HepG2 (cell line): Measurements from ENCODE around the gene PSMD9. TPM values are rescaled to one million over a fixed set of nuclear protein-coding genes. Genes with fewer than 3 reads are reported as not detected.

Source experiments
- CBX2 ChIP-seq, 2 experiments: fragments of 200-600 bp in 1 of 2; sonication (generic); formaldehyde crosslinking in 1 of 2; IDR thresholded peaks; 2 replicates each; pipeline versions ENCODE4 v1.7.0 to v1.8.1; 2018 to 2022; ENCODE audit warnings: low read depth in 2 of 2, low read length in 1 of 2, mild to moderate bottlenecking in 1 of 2, missing genetic modification reagents in 1 of 2
- GMEB1 ChIP-seq: sonication (generic); formaldehyde crosslinking; IDR thresholded peaks from 2 replicates; pipeline ENCODE4 v1.5.1; 2020; ENCODE audit warnings: missing genetic modification reagents, mild to moderate bottlenecking, borderline replicate concordance
- HCFC1 ChIP-seq: fragments of 150-350 bp; IDR thresholded peaks from 2 replicates; pipeline ENCODE4 v1.6.1; 2014; ENCODE audit warnings: low read depth, low read length
- HNRNPUL1 ChIP-seq: fragments of 200-400 bp; formaldehyde crosslinking; IDR thresholded peaks from 2 replicates; pipeline ENCODE4 v1.6.1; 2017; ENCODE audit warnings: low read depth, mild to moderate bottlenecking, low read length, moderate library complexity
- HOXD1 ChIP-seq: sonication (generic); formaldehyde crosslinking; IDR thresholded peaks from 2 replicates; pipeline ENCODE4 v1.5.0; 2020; ENCODE audit warnings: missing genetic modification reagents
- MED1 ChIP-seq: sonication (generic); formaldehyde crosslinking; IDR thresholded peaks from 2 replicates; pipeline ENCODE4 v1.4.0; 2020; ENCODE audit warnings: missing genetic modification reagents
- NCOA5 ChIP-seq: sonication (generic); formaldehyde crosslinking; IDR thresholded peaks from 2 replicates; pipeline ENCODE4 v1.4.0; 2020; ENCODE audit warnings: missing genetic modification reagents
- NFE2L1 ChIP-seq: sonication (generic); formaldehyde crosslinking; IDR thresholded peaks from 2 replicates; pipeline ENCODE4 v1.4.0; 2020; ENCODE audit warnings: missing genetic modification reagents, mild to moderate bottlenecking, borderline replicate concordance
- NR2C2 ChIP-seq: sonication (generic); formaldehyde crosslinking; IDR thresholded peaks from 2 replicates; pipeline ENCODE4 v1.4.0; 2020; ENCODE audit warnings: missing genetic modification reagents, mild to moderate bottlenecking, moderate library complexity, borderline replicate concordance
- ONECUT2 ChIP-seq: sonication (generic); formaldehyde crosslinking; IDR thresholded peaks from 2 replicates; pipeline ENCODE4 v1.4.0; 2020; ENCODE audit warnings: missing genetic modification reagents
- RBAK ChIP-seq: sonication (generic); formaldehyde crosslinking; IDR thresholded peaks from 2 replicates; pipeline ENCODE4 v1.5.1; 2020; ENCODE audit warnings: mild to moderate bottlenecking, missing genetic modification reagents
- SMYD3 ChIP-seq: sonication (generic); formaldehyde crosslinking; IDR thresholded peaks from 2 replicates; pipeline ENCODE4 v1.8.1; 2023; ENCODE audit warnings: mild to moderate bottlenecking, missing genetic modification reagents
- SYNCRIP ChIP-seq: fragments of 200-400 bp; formaldehyde crosslinking; IDR thresholded peaks from 2 replicates; pipeline ENCODE4 v1.6.1; 2018; ENCODE audit warnings: mild to moderate bottlenecking, low read depth, low read length; ENCODE audit not compliant: insufficient read depth
- ZFP36 ChIP-seq: fragments of 150-350 bp; IDR thresholded peaks from 2 replicates; pipeline ENCODE4 v1.6.1; 2018; ENCODE audit warnings: borderline replicate concordance, low read length, low read depth; ENCODE audit not compliant: partially characterized antibody
- ZNF20 ChIP-seq: sonication (generic); formaldehyde crosslinking; IDR thresholded peaks from 2 replicates; pipeline ENCODE4 v1.4.0; 2020; ENCODE audit warnings: mild to moderate bottlenecking, moderate library complexity, missing genetic modification reagents
- ZNF232 ChIP-seq: sonication (generic); formaldehyde crosslinking; IDR thresholded peaks from 2 replicates; pipeline ENCODE4 v1.4.0; 2020; ENCODE audit warnings: missing genetic modification reagents, borderline replicate concordance
- ZNF335 ChIP-seq: sonication (generic); formaldehyde crosslinking; IDR thresholded peaks from 2 replicates; pipeline ENCODE4 v1.4.0; 2020; ENCODE audit warnings: missing genetic modification reagents
- ZNF564 ChIP-seq: sonication (generic); formaldehyde crosslinking; IDR thresholded peaks from 2 replicates; pipeline ENCODE4 v1.8.1; 2023; ENCODE audit warnings: mild to moderate bottlenecking, missing genetic modification reagents
- ZNF609 ChIP-seq: sonication (generic); formaldehyde crosslinking; IDR thresholded peaks from 2 replicates; pipeline ENCODE4 v1.4.0; 2020; ENCODE audit warnings: mild to moderate bottlenecking, missing genetic modification reagents, borderline replicate concordance
- ZNF615 ChIP-seq: sonication (generic); formaldehyde crosslinking; IDR thresholded peaks from 2 replicates; pipeline ENCODE4 v1.5.0; 2020; ENCODE audit warnings: mild to moderate bottlenecking, missing genetic modification reagents, borderline replicate concordance
- ZNF652 ChIP-seq: IDR thresholded peaks from 2 replicates; pipeline ENCODE4 v1.6.1; 2016; ENCODE audit warnings: low read depth, borderline replicate concordance
- ZNF7 ChIP-seq: IDR thresholded peaks from 2 replicates; pipeline ENCODE4 v1.6.1; 2016; ENCODE audit warnings: missing biosample characterization, missing genetic modification reagents
- ZNF720 ChIP-seq: sonication (generic); formaldehyde crosslinking; IDR thresholded peaks from 2 replicates; pipeline ENCODE4 v1.4.0; 2020; ENCODE audit warnings: missing genetic modification reagents
- ZSCAN20 ChIP-seq: sonication (generic); formaldehyde crosslinking; IDR thresholded peaks from 2 replicates; pipeline ENCODE4 v1.4.0; 2020; ENCODE audit warnings: missing genetic modification reagents, mild to moderate bottlenecking, borderline replicate concordance
- polyA plus RNA-seq, 8 experiments: library from polyadenylated mRNA; depleted of rRNA in 3 of 8; stranded (reverse) in 7 of 8; unstranded in 1 of 8; fragments of >200 nt; fragmentation: Illumina TruSeq in 4 of 8; extraction: Trizol in 4 of 8; gene quantifications; 2 replicates each; pipeline versions ENCODE4 v1.2.1 to v1.2.3, GENCODE V29; 2011 to 2016; ENCODE audit warnings: low read depth in 4 of 8, missing spikeins in 1 of 8, mixed read lengths in 1 of 8; ENCODE audit not compliant: insufficient read depth in 1 of 8
- total RNA-seq, 5 experiments: library from RNA; depleted of rRNA; stranded (reverse); fragments of >200 nt; fragmentation: Illumina TruSeq; extraction: Trizol; gene quantifications; 2 replicates each; pipeline ENCODE4 v1.2.3, GENCODE V29; 2016; ENCODE audit warnings: low read depth in 1 of 5

The PSMD9 gene
- total and polyA plus RNA-seq, 2 of the 13 experiments (the other 11 are each of a cell fraction or from before 2014, with no cell fraction given): 41.4 to 61.1 TPM

GRCh38 chr12:121858662-121859572 is 29.7 kb upstream of the PSMD9 start, which contains the start of gene HPD (continued):
- TF ChIP-seq CBX2 (IDR thresholded peaks at IDR 0.05; ENCODE audit: low read depth, low read length) (no peak), CBX2 (CRISPR knock-in tag; IDR thresholded peaks at IDR 0.05; ENCODE audit: low read depth) (no peak), HOXD1 (CRISPR knock-in tag) (no peak), HCFC1 (no peak), ZNF564 (no peak), NFE2L1 (CRISPR knock-in tag) (no peak), ONECUT2 (CRISPR knock-in tag) (no peak), ZNF20 (CRISPR knock-in tag) (no peak), MED1 (CRISPR knock-in tag) (peak; percentile 83), HNRNPUL1 (no peak), GMEB1 (CRISPR knock-in tag) (peak; percentile 52; the same call in 1 of the 2 replicates), NR2C2 (CRISPR knock-in tag) (peak; percentile 62; the same call in 1 of the 2 replicates), RBAK (CRISPR knock-in tag) (no peak), ZNF232 (CRISPR knock-in tag) (no peak; the same call in 1 of the 2 replicates), ZFP36 (no peak), ZSCAN20 (CRISPR knock-in tag) (no peak), ZNF7 (0 out of 2 replicates have a peak, but pooled peaks have one; percentile 22), ZNF652 (CRISPR knock-in tag) (0 out of 2 replicates have a peak, but pooled peaks have one; percentile 14), NCOA5 (CRISPR knock-in tag) (no peak), ZNF615 (CRISPR knock-in tag) (no peak), SYNCRIP (no peak), ZNF335 (CRISPR knock-in tag) (peak; percentile 16; the same call in 1 of the 2 replicates), SMYD3 (CRISPR knock-in tag) (no peak), ZNF609 (CRISPR knock-in tag) (0 out of 2 replicates have a peak, but pooled peaks have one; percentile 51), ZNF720 (CRISPR knock-in tag) (no peak)
